HG02610 (cell line): Measurements from ENCODE around the gene MALSU1.
"Not testable (repeated sequence)": the region's sequence is repeated elsewhere in the genome, so short reads cannot be mapped to it uniquely, and the experiment has no call there.

Source experiments
- ATAC-seq: cut with Tn5 transposase; IDR thresholded peaks from one replicate; pipeline ENCODE4 v1.9.1; 2021; ENCODE audit warnings: mild to moderate bottlenecking, moderate library complexity; ENCODE audit not compliant: unreplicated experiment

MALSU1 gene

DNA sequence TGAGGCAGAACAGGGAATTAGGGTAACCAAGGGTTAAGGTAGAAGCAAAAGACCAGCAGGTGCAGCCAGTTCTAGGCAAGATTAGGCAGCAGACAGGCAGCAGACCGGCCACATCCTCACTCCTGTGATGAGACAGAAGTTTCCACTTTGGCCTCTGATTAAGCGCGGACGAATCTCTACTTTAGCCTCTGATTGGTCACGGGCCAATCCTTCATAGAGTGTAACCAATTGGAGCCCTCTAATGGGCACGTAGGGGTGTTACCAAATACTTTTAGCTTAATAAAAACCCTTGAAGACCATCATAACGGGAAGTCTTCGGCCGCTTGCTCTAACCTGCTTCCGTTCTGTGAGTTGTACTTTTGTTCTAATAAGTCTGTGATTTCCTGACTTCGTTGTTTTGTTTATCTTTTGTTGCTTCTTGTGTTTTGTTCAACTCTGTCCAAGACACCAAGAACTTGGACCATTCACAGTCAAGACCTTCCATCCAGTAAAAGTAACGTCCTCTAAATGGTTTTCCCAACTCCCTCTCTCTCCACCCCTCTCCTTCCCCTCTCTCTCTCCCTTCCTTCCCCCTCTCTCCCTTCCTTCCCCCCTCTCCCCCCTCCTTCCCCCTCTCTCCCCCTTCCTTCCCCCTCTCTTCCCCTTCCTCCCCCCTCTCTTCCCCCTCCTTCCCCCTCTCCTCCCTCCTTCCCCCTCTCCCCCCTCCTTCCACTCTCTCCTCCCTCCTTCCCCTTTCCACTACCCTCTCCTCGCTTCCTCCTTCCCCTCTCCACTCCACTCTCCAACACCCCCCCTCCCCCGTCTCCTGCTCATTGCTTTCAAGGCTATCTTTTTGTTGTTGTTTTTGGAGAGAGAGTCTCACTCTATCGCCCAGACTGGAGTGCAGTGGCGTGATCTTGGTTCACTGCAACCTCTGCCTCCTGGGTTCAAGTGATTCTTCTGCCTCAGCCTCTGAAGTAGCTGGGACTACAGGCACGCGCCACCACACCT, 13.2 kb upstream of the MALSU1 start:
- no peak for ATAC-seq

DNA sequence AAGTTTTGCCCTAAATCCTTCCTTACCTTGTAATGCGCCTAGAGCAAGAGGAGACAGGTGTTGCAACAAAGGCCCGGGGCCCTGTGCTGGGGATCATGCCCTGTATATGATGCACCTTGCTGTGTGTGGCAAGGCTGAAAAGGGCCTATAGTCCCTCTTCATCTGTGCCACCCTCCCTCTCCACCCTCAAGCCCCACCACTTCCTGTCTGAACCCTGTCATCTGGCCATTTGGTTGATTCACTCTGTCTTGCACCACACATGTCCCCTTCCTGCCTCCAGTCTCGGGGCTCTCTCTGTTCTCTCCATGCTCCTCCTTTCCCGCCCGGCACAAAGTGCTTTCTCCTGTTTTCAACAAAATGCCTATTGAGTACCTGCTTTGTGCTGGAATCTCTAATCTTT, 11.5 kb upstream of the MALSU1 start:
- ATAC-seq: no peak

- ATAC-seq: no peak
These were observed 8.1 kb upstream of the MALSU1 start for GRCh38 chr7:23290993-23291392.

GRCh38 chr7:23291957-23292560, 7.1 kb upstream of the MALSU1 start:
- no peak for ATAC-seq

DNA sequence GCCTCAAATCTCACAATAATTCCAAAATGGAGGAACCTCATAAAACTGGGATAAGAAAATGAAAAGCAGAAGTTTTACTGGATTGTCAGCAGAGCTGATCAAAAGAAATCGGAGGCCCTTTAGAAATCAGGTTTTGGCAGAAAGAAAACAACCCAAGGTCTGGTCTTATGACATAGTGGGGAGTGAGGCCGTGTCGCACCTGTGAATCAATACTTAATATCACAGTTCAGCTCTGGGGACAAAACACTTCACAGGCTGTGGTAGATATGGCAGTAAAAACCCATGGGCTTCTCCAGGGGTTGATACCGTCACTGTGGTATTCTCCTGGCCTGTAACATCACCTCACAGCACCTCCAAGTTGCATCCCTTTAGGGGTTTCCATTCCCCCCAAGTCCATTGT, 6.5 kb upstream of the MALSU1 start:
- no peak for ATAC-seq

DNA sequence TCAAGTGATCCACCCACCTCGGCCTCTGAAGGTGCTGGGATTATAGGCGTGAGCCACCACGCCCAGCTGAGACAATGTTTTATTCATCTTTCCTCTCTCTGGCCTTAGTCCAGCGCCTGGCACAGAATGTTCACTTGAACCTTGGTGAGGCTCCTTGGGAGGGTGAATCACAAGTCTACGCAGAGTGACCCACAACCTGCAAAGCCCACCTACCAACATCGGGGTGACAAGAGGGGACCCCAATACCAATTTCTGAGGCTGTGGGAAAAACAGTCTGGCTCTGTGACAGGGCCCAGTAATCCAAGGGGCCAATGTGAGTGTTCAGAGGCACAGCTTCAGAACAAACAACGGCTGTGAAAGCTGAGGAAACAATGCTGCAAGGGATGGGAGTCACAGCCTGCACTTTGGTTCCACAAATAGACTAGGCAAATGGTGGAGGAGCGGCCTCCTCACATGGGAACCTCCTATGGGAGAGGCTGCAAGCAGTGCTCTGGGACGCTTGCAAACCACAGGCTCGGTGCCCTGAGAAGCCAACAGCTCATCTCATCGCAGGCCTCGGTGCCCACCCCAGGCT, 5.6 kb upstream of the MALSU1 start:
- no peak for ATAC-seq

DNA sequence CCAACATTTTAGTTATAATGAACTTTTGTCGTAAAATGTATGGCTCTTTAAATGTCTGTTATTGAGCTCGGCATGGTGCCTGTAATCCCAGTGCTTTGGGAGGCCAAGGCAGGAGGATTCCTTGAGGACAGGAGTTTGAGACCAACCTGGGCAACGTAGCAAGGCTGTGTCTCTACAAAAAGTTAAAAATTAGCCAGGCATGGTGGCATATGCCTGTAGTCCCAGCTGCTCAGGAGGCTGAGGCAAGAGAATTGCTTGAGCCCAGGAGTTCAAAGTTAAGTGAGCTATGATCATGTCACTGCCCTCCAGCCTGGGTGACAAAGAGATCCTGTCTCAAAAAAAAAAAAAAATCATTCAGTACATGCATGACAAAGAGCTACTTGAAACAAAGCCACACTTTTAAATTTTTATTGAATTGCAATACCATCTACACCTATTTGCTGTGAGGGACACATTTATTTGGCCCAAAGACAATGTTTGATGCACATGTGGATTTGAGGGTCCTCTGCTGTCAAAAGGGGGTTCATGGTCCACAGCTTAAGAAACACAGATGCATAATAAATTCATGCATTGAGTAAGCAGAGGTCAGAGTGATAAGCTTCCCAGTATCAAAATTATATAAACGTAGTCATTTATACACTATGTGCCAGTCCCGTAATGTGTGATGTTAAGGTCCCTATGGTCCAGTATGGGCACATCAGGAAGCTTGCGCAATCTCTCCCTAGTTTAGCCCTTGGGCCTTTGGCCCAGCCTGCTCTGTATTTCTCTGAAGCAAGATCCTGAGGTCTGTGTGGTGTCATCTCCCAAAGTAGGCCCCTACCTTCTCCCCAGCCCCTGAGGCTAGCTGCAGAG, 4.4 kb upstream of the MALSU1 start:
- no peak for ATAC-seq

GRCh38 chr7:23295401-23295697, 3.8 kb upstream of the MALSU1 start:
- no peak for ATAC-seq

- no peak for ATAC-seq
These were observed 828 bp upstream of the MALSU1 start for GRCh38 chr7:23298141-23298881.

- ATAC-seq: peak; percentile 6
These were observed 696 bp downstream of the MALSU1 start for GRCh38 chr7:23299770-23300300.

- ATAC-seq: no peak
These were observed 7.9 kb downstream of the MALSU1 start for GRCh38 chr7:23306936-23307521.

GRCh38 chr7:23308754-23309153, 9.6 kb downstream of the MALSU1 start:
- no peak for ATAC-seq

DNA sequence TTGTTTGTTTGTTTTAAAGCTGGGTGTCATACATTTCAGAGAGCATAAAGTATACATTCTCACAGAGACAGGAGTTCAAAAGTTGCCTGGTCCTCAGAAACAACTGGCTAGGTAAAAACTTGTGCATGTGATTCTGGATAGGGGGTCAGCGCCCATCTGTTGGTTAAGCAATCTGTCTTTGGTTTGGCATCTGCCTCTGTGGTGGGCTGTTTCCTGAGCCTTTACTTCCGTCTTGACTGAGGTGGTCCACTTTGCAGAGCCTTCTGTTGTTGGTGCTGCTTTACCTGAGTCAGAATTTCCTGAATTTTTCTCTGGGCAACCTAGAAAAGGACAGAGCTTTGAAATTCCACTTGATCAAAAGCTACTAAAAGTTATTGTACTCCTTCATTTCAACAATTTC, 13.0 kb downstream of the MALSU1 start:
- ATAC-seq: not testable (repeated sequence)

DNA sequence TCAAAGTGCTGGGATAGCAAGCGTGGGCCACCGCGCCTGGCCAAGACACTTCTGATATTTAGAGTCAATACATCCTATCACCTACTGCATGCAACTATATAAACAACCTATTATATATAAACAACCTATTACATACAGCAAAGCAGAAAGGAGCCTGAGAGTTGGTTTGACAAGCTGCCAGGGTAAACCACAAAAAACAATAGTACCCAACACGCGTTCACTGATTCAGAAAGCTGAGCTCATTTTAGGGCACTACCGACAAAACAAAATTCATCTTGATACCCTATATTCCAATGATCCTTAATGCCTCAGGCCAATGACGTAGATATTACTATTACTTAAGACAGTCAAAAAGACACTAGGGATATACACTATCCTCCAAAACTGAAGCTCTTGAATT, 16.2 kb downstream of the MALSU1 start:
- no peak for ATAC-seq

GRCh38 chr7:23331132-23331531, 32.0 kb downstream of the MALSU1 start:
- no peak for ATAC-seq

DNA sequence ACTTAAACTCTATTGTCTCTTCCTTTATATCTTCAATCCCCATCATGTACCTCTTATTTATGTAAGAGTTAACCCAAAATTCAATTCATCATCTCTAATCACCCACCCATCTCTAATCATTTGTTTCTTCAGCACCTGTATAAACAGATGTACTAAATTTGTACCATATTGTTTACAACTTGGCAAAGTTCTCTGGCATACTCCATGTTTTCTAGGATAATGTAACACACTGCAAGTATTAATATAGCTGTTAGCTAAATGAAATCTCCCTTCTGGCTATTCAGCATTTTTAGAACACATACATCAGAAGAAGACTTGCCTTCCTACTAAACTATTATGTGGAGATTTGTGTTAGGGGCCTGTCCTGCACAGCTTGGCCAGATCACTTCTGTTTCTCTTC, 33.1 kb downstream of the MALSU1 start:
- no peak for ATAC-seq

GRCh38 chr7:23332910-23333612, 33.9 kb downstream of the MALSU1 start:
- ATAC-seq: no peak

DNA sequence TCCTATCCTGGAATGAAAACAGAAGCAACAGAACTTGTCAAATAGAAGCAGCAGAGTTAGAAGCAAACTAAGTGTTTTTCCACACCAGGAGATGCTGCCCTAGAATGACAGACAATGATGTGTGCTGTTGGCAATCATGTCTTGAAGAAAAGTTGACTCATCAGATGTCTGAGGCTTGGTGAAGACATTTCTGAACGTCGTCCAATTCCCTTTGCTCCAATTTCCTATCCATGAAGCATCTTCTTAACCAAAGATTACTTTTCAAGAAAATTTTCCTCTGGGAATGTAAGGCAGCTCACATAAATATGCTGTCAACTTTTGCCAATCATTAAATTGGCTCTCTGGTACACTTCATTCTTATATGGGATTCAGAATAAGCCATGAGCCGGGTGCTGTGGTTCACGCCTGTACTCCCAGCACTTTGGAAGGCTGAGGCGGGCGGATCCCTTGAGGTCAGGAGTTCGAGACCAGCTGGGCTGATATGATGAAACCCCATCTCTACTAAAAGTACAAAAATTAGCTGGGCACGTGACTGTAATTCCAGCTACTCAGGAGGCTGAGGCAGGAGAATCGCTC, 34.6 kb downstream of the MALSU1 start:
- no peak for ATAC-seq

DNA sequence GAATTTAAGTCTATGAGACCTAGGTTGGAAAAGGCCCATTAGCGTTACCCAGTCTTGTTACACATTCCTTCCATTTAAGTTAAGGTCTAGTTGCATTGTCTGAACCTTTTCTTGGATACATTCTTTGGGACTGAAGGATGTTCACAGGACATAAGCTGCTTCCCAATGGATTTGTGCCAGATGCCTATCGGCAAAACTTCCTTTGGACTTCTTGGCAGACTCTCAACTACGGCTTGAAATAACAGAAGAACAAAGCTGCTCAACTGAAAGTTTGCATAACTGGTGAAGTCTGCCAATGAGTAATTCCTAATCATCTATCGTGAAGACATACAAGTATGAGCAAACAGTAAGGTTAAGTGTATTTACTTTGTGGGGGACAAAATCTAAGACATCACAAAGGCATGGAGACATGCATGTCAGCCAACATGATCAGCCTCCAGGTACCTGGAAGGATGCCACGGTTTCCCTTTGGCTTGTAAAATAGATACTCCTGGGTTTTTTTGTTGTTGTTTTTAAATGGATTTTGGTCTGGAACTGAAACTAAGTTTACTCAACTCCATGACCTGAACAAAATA, 35.4 kb downstream of the MALSU1 start:
- no peak for ATAC-seq
